GM10248 (cell line): ENCODE data around the gene MBD3L1.

Experiments used
- CTCF ChIA-PET: fragments of 300-600 bp; sonication (Branson Sonifier 250); formaldehyde crosslinking; extraction: SDS; loops from one replicate; lab custom pipeline; 2021; ENCODE audit warnings: antibody characterized with exemption; lab: Yijun Ruan, JAX
- POLR2A ChIA-PET: fragments of 350-650 bp; sonication (Branson Sonifier 250); formaldehyde crosslinking; extraction: SDS; loops from one replicate; lab custom pipeline; 2020; ENCODE audit warnings: antibody characterized with exemption; lab: Yijun Ruan, JAX
- DNase-seq: peaks from one replicate; pipeline ENCODE4 v3.0.0; 2012; ENCODE audit errors: extremely low spot score
- TF ChIP-seq, protein P1 (sequence below): IDR thresholded peaks from 2 replicates; pipeline ENCODE4 v1.5.1; 2012; ENCODE audit warnings: mild to moderate bottlenecking, low read depth; ENCODE audit errors: extremely low read depth, missing control alignments, control extremely low read depth

MBD3L1 gene

DNA sequence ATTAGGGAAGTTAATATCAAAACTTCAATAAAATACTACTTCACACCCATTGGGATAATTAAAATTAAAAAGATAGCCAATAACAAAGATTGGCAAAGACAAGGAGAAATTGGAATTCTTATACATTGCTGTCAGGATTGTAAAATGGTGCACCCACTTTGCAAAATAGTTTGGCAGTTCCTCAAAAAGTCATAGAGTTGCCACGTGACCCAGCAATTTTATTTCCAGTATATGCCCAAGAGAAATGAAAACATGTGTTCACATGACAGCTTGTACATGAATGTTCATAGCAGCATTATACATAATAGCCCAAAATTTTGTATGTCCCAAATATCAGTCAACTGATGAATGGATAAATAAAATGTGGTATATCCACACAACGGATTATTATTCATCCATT lies 3.3 kb downstream of the MBD3L1 start:
- TF ChIP-seq, protein P1, sequence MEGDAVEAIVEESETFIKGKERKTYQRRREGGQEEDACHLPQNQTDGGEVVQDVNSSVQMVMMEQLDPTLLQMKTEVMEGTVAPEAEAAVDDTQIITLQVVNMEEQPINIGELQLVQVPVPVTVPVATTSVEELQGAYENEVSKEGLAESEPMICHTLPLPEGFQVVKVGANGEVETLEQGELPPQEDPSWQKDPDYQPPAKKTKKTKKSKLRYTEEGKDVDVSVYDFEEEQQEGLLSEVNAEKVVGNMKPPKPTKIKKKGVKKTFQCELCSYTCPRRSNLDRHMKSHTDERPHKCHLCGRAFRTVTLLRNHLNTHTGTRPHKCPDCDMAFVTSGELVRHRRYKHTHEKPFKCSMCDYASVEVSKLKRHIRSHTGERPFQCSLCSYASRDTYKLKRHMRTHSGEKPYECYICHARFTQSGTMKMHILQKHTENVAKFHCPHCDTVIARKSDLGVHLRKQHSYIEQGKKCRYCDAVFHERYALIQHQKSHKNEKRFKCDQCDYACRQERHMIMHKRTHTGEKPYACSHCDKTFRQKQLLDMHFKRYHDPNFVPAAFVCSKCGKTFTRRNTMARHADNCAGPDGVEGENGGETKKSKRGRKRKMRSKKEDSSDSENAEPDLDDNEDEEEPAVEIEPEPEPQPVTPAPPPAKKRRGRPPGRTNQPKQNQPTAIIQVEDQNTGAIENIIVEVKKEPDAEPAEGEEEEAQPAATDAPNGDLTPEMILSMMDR: no peak
- ChIA-PET CTCF (no interaction called here), POLR2A (no interaction called here)
- no peak for DNase-seq

DNA sequence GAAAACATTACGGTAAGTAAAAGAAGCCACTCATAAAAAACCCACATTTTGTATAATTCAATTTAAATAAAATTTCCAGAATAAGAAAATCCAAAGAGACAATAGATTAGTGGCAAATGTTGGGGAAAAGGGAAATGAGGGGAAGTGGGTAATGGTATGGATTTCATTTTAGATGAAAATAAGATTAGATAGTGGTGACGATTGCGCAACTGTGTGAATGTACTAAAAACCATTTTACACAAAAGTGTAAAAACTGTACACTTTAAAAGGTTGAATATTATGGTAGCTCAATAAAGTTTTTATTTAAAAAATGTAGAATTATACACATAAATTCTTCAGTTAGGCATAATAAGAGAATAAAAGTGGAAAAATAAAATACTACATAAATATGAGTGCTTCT lies 3.7 kb downstream of the MBD3L1 start:
- ChIA-PET POLR2A (no interaction called here), CTCF (no interaction called here)
- DNase-seq: no peak
- TF ChIP-seq, protein P1: no peak

DNA sequence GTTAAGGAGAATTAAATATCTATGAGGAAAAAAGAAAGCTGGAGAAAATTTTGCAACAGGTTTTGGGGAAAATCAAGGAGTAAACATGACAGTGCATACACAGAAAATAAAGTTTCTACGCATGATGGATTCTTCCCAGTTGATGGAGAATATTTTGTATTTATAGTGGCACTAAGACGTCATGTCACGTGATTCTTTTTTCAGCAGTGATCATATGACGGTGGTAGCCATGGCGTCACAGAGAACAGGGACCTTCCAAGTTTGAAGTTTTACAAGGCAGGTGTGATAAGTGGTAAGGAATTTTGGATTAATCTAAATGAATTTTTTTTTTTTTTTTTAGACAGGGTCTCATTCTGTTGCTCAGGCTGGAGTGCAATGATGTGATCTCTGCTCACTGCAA lies 8.5 kb downstream of the MBD3L1 start:
- CTCF ChIA-PET: no interaction called here
- POLR2A ChIA-PET: no interaction called here
- TF ChIP-seq, protein P1: no peak
- DNase-seq: no peak

DNA sequence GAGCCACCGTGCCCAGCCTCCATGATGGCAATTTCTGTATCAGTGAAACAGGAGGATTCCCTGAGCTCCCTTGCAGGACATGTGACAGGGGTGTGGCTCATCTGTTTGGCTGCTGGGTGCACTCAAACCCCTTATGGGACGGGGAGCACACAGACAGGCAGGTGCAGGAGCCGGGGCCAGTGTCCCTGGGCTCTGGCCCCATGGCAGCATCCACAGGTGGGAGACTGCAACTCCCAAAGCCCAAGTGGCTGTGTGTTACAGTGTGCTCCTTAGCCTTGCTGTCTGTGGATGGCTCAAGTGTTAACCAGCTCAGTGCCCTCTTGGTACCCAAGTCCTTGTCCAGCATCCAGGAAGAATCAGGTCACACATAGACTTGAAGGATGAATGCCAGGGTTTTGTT lies 14.6 kb downstream of the MBD3L1 start:
- TF ChIP-seq, protein P1: no peak
- no peak for DNase-seq
- CTCF ChIA-PET: no interaction called here
- POLR2A ChIA-PET: no interaction called here

DNA sequence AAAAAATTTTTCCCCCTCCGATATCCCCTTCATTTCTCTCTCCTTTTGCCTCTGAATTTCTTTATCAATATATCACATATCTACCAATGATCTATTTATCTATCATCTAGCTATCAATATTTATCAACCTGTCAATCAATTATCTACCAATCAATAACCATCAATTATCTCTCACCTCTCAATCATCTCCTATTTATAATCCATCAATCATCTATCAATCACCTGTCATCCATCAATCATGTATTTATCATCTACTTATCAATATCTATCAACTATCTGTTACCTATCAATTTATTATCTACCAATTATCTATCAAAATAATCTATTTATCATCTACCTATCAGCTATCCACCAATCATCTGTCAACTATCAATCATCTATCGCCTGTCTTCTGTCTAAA lies 17.1 kb downstream of the MBD3L1 start:
- ChIA-PET POLR2A (no interaction called here), CTCF (no interaction called here)
- TF ChIP-seq, protein P1: no peak
- DNase-seq: no peak

DNA sequence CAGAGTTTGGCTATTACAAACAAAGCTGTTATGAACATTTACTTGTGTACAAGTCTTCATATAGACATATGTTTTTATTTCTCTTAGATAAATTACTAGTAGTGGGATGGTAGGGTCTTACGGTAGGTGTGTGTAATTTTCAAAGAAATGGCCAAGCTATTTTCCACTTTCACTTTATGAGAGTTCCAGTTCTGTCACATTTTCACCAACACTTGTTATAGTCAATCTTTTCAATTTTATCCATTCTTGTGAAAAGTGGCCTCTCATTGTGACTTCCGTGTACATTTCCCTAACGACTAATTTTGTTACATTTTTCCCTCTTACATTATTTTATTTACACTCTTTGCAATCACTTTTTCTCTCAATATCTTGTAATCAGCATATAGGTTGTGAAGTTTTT lies 18.3 kb downstream of the MBD3L1 start:
- TF ChIP-seq, protein P1: no peak
- no peak for DNase-seq
- CTCF ChIA-PET: no interaction called here
- POLR2A ChIA-PET: no interaction called here

DNA sequence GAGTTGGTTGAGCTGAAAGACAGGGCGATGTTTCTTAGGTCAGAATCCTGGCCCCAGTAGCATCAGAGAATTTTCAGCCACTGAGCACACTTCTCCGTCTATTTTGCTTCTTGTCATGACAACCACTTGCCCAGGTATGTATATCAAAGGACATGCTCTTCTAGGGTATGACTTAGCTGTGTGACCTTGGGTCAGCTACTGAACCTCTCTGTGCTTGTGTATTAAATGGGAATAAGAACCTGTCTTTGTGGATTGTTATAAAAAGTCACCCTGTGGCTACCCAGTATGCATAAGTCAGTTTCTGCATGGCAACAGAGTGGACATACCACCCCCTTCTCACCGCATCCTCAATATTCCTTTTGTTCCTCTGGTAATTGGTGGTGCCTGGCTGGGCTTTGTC lies 26.1 kb downstream of the MBD3L1 start:
- CTCF ChIA-PET: no interaction called here
- no peak for DNase-seq

More for the DNA sequence above, 26.1 kb downstream of the MBD3L1 start:
- POLR2A ChIA-PET: no interaction called here
- TF ChIP-seq, protein P1: no peak
